A549 (cell line): Measurements from ENCODE around the gene CDC26. TPM values are rescaled to one million over a fixed set of nuclear protein-coding genes. Genes with fewer than 3 reads are reported as not detected.

Experiments used
- ATAC-seq, 2 experiments: fragments of 200-7000 bp in 1 of 2; fragments of >200 bp in 1 of 2; cut with Nextera tagmentation in 1 of 2; cut with Tn5 transposase in 1 of 2; 3 replicates each; pipeline versions ENCODE4 v1.8.0 to v1.9.1; 2018 to 2020; ENCODE audit warnings: mild to moderate bottlenecking in 1 of 2, moderate library complexity in 1 of 2
- CTCF ChIA-PET: fragments of 300-600 bp; sonication (Branson Sonifier 250); formaldehyde crosslinking; extraction: SDS; loops from one replicate; lab custom pipeline; 2021; ENCODE audit warnings: antibody characterized with exemption, inconsistent platforms; lab: Yijun Ruan, JAX
- POLR2A ChIA-PET: fragments of 350-600 bp; formaldehyde crosslinking; extraction: SDS; loops from one replicate; lab custom pipeline; 2021; ENCODE audit warnings: antibody characterized with exemption, inconsistent platforms; lab: Yijun Ruan, JAX
- DNase-seq, 2 experiments: peaks; one replicate each; pipeline versions ENCODE4 v3.0.0 to v3.0.0-alpha.2; 2011 to 2016; ENCODE audit warnings: low read depth in 1 of 2, low spot score in 1 of 2
- FAIRE-seq: peaks from 2 replicates; lab custom pipeline; 2011; peaks lifted over from hg19 to GRCh38; lab: Jason Lieb, UNC
- H3K27ac ChIP-seq, 2 experiments: fragments of >200 bp; sonication (Bioruptor Twin); formaldehyde crosslinking; 3 replicates each; pipeline ENCODE4 v1.5.1; 2016 to 2017
- H3K4me1 ChIP-seq: fragments of >200 bp; sonication (Bioruptor Twin); formaldehyde crosslinking; 3 replicates; pipeline ENCODE4 v1.6.1; 2016
- H3K4me2 ChIP-seq: fragments of >200 bp; sonication (Bioruptor Twin); formaldehyde crosslinking; 3 replicates; pipeline ENCODE4 v1.6.1; 2016
- H3K4me3 ChIP-seq: fragments of >200 bp; sonication (Bioruptor Twin); formaldehyde crosslinking; 3 replicates; pipeline ENCODE4 v1.5.1; 2016
- H3K9me3 ChIP-seq: fragments of >200 bp; sonication (Bioruptor Twin); formaldehyde crosslinking; 3 replicates; pipeline ENCODE4 v1.6.1; 2016
- CBX8 ChIP-seq: fragments of 200-600 bp; sonication (generic); IDR thresholded peaks from 2 replicates; pipeline ENCODE4 v1.6.1; 2016
- CHD4 ChIP-seq: fragments of 200-600 bp; sonication (generic); IDR thresholded peaks from 2 replicates; pipeline ENCODE4 v1.6.1; 2016; ENCODE audit warnings: antibody characterized with exemption, mild to moderate bottlenecking, borderline replicate concordance
- E2F6 ChIP-seq: IDR thresholded peaks from 2 replicates; pipeline ENCODE4 v1.6.1; 2012; ENCODE audit warnings: low read depth, borderline replicate concordance
- FOXS1 ChIP-seq: fragments of 250-450 bp; sonication (Bioruptor Pico); IDR thresholded peaks from 2 replicates; pipeline ENCODE4 v1.5.0; 2020; ENCODE audit warnings: mild to moderate bottlenecking, moderate library complexity
- HEYL ChIP-seq: fragments of 250-450 bp; sonication (Bioruptor Pico); IDR thresholded peaks from 2 replicates; pipeline ENCODE4 v1.8.0; 2021; ENCODE audit warnings: mild to moderate bottlenecking, moderate library complexity
- HMGXB4 ChIP-seq: fragments of 250-450 bp; sonication (Bioruptor Pico); IDR thresholded peaks from 2 replicates; pipeline ENCODE4 v1.5.0; 2021; ENCODE audit warnings: mild to moderate bottlenecking, moderate library complexity, borderline replicate concordance
- KDM1A ChIP-seq: fragments of 200-600 bp; sonication (generic); IDR thresholded peaks from 2 replicates; pipeline ENCODE4 v1.6.1; 2016; ENCODE audit warnings: low read depth, mild to moderate bottlenecking
- KDM5A ChIP-seq: fragments of 200-600 bp; sonication (generic); IDR thresholded peaks from 2 replicates; pipeline ENCODE4 v1.6.1; 2016; ENCODE audit warnings: antibody characterized with exemption, mild to moderate bottlenecking
- MAFK ChIP-seq: fragments of 450-650 bp; IDR thresholded peaks from 2 replicates; pipeline ENCODE4 v1.6.1; 2014; ENCODE audit not compliant: partially characterized antibody
- MAX ChIP-seq: IDR thresholded peaks from 2 replicates; pipeline ENCODE4 v1.6.1; 2012
- MAZ ChIP-seq: fragments of 150-350 bp; IDR thresholded peaks from 2 replicates; pipeline ENCODE4 v1.6.1; 2014; ENCODE audit warnings: antibody characterized with exemption, low read depth, low read length, borderline replicate concordance
- MYC ChIP-seq: IDR thresholded peaks from 2 replicates; pipeline ENCODE4 v1.6.1; 2012; ENCODE audit warnings: mild to moderate bottlenecking, inconsistent platforms, low read length, improper control_type of control experiment, borderline replicate concordance
- NPAS2 ChIP-seq: fragments of 250-450 bp; sonication (Bioruptor Pico); IDR thresholded peaks from 2 replicates; pipeline ENCODE4 v1.8.0; 2022; ENCODE audit warnings: mild to moderate bottlenecking, moderate library complexity, borderline replicate concordance
- NR3C1 ChIP-seq: fragments of >200 bp; sonication (Bioruptor Twin); formaldehyde crosslinking; IDR thresholded peaks from 3 replicates; pipeline ENCODE4 v1.6.1; 2017
- PBX3 ChIP-seq: IDR thresholded peaks from 2 replicates; pipeline ENCODE4 v1.6.1; 2012
- PHF8 ChIP-seq: fragments of 200-600 bp; sonication (generic); IDR thresholded peaks from 2 replicates; pipeline ENCODE4 v1.6.1; 2016; ENCODE audit warnings: low read depth, mild to moderate bottlenecking, antibody characterized with exemption, moderate library complexity, borderline replicate concordance
- RARB ChIP-seq: fragments of 250-450 bp; sonication (Bioruptor Pico); IDR thresholded peaks from 2 replicates; pipeline ENCODE4 v1.8.0; 2021; ENCODE audit warnings: mild to moderate bottlenecking, moderate library complexity
- RCOR1 ChIP-seq: fragments of 150-350 bp; IDR thresholded peaks from 2 replicates; pipeline ENCODE4 v1.6.1; 2014; ENCODE audit warnings: antibody characterized with exemption, low read length, low read depth
- RNF2 ChIP-seq: fragments of 200-600 bp; sonication (generic); IDR thresholded peaks from 2 replicates; pipeline ENCODE4 v1.6.1; 2016; ENCODE audit warnings: low read depth, mild to moderate bottlenecking, antibody characterized with exemption, moderate library complexity, borderline replicate concordance
- SMC3 ChIP-seq: fragments of >200 bp; sonication (Bioruptor Twin); formaldehyde crosslinking; IDR thresholded peaks from 3 replicates; pipeline ENCODE4 v1.6.1; 2018; ENCODE audit warnings: inconsistent platforms
- SREBF2 ChIP-seq: fragments of 450-650 bp; IDR thresholded peaks from 2 replicates; pipeline ENCODE4 v1.6.1; 2014; ENCODE audit warnings: mild to moderate bottlenecking, moderate library complexity
- TFCP2L1 ChIP-seq: fragments of 250-450 bp; sonication (Bioruptor Pico); IDR thresholded peaks from 2 replicates; pipeline ENCODE4 v1.5.0; 2021; ENCODE audit warnings: mild to moderate bottlenecking
- ZC3H11A ChIP-seq: fragments of 450-650 bp; IDR thresholded peaks from 2 replicates; pipeline ENCODE4 v1.6.1; 2014; ENCODE audit warnings: antibody characterized with exemption, mild to moderate bottlenecking
- ZFP36 ChIP-seq: fragments of 450-650 bp; IDR thresholded peaks from 2 replicates; pipeline ENCODE4 v1.6.1; 2014; ENCODE audit warnings: borderline replicate concordance; ENCODE audit not compliant: partially characterized antibody
- ZNF302 ChIP-seq: fragments of 250-450 bp; sonication (Bioruptor Pico); IDR thresholded peaks from 2 replicates; pipeline ENCODE4 v1.9.0; 2021; ENCODE audit warnings: inconsistent platforms, mild to moderate bottlenecking, moderate library complexity
- ZSCAN20 ChIP-seq: fragments of 250-450 bp; sonication (Bioruptor Pico); IDR thresholded peaks from 2 replicates; pipeline ENCODE4 v1.8.0; 2022; ENCODE audit warnings: mild to moderate bottlenecking, moderate library complexity
- WGBS: methylation state at CpG from one replicate; pipeline ENCODE4 v1.1.6; 2017; ENCODE audit errors: missing lambda C conversion rate; 5-methylcytosine and 5-hydroxymethylcytosine counted together
- polyA plus RNA-seq, 4 experiments: library from polyadenylated mRNA; depleted of rRNA in 3 of 4; stranded (reverse); fragments of >200 nt; fragmentation: RNase III in 1 of 4; extraction: RNeasy Plus Mini Kit Qiagen cat#74134 plus additional on column Dnase treatment in 1 of 4; gene quantifications; 2 replicates in 3 of 4; 3 replicates in 1 of 4; pipeline ENCODE4 v1.2.3, GENCODE V29; 2011 to 2017
- TF ChIP-seq, protein P1 (sequence below): fragments of >200 bp; sonication (Bioruptor Twin); formaldehyde crosslinking; IDR thresholded peaks from 3 replicates; pipeline ENCODE4 v1.5.1; 2016
- TF ChIP-seq, protein P2 (sequence below): fragments of 150-350 bp; IDR thresholded peaks from 2 replicates; pipeline ENCODE4 v1.6.1; 2014; ENCODE audit warnings: low read depth, mild to moderate bottlenecking, low read length

Gene CDC26
- polyA plus RNA-seq, 2 of the 4 experiments (the other 2 are of a cell fraction), result 69.0 to 80.7 TPM

DNA sequence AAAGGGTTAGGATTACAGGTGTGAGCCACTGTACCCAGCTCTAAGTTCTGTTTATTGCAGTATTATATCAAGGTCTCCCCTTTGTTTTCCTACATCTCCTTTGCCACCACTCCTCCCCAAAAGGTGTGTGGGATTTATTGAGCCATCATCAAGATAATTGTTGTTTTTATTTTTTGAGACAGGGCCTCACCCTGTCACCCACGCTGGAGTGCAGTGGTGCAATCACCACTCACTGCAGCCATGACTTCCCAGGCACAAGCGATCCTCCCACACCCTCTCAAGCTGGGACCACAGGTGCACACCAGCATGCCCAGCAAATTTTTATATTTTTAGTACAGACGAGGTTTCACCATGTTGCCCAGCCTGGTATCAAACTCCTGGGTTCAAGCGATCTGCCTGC is 29.5 kb downstream of the CDC26 start:
- TF ChIP-seq ZNF302 (CRISPR knock-in tag) (no peak), RNF2 (no peak), ZSCAN20 (CRISPR knock-in tag) (no peak), TFCP2L1 (CRISPR knock-in tag) (no peak), RCOR1 (no peak), ZC3H11A (no peak), MAZ (no peak), MAX (no peak), NR3C1 (no peak), FOXS1 (CRISPR knock-in tag) (no peak), HEYL (CRISPR knock-in tag) (no peak), PHF8 (no peak)
- TF ChIP-seq, all 56 proteins: peak for 0
- ATAC-seq (no peak), FAIRE-seq (no peak), DNase-seq (no peak)
- ChIA-PET CTCF (no interaction called here), POLR2A (no interaction called here)
- H3K9me3 ChIP-seq, result 0 out of 3 replicates have a peak, but pooled peaks cover 3% of the 10 kb centered on the region
- WGBS, result 94% methylated on average over 4 of the region's 4 CpGs
- H3K4me3 ChIP-seq, result no peak overlapping the region
- H3K4me2 ChIP-seq, result no peak overlapping the region
- no peaks in the 10 kb centered on the region for H3K4me1 ChIP-seq
- H3K27ac ChIP-seq, result no peak overlapping the region

GRCh38 chr9:113244556-113244955 is 30.8 kb downstream of the CDC26 start:
- Histone ChIP-seq H3K4me2 (no peak overlapping the region), H3K4me3 (no peak overlapping the region), H3K27ac (no peak overlapping the region), H3K9me3 (no peaks in the 10 kb centered on the region), H3K4me1 (no peaks in the 10 kb centered on the region)
- TF ChIP-seq CHD4 (no peak), MAFK (no peak), PHF8 (no peak), SREBF2 (no peak), KDM5A (no peak), MYC (no peak), KDM1A (no peak), PBX3 (no peak), MAX (no peak), CBX8 (no peak), ZSCAN20 (CRISPR knock-in tag) (no peak), NPAS2 (no peak), E2F6 (no peak), ZFP36 (no peak), HMGXB4 (CRISPR knock-in tag) (no peak), RARB (CRISPR knock-in tag) (no peak), SMC3 (no peak)
- TF ChIP-seq, protein P1, sequence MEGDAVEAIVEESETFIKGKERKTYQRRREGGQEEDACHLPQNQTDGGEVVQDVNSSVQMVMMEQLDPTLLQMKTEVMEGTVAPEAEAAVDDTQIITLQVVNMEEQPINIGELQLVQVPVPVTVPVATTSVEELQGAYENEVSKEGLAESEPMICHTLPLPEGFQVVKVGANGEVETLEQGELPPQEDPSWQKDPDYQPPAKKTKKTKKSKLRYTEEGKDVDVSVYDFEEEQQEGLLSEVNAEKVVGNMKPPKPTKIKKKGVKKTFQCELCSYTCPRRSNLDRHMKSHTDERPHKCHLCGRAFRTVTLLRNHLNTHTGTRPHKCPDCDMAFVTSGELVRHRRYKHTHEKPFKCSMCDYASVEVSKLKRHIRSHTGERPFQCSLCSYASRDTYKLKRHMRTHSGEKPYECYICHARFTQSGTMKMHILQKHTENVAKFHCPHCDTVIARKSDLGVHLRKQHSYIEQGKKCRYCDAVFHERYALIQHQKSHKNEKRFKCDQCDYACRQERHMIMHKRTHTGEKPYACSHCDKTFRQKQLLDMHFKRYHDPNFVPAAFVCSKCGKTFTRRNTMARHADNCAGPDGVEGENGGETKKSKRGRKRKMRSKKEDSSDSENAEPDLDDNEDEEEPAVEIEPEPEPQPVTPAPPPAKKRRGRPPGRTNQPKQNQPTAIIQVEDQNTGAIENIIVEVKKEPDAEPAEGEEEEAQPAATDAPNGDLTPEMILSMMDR, result no peak
- TF ChIP-seq, protein P2, sequence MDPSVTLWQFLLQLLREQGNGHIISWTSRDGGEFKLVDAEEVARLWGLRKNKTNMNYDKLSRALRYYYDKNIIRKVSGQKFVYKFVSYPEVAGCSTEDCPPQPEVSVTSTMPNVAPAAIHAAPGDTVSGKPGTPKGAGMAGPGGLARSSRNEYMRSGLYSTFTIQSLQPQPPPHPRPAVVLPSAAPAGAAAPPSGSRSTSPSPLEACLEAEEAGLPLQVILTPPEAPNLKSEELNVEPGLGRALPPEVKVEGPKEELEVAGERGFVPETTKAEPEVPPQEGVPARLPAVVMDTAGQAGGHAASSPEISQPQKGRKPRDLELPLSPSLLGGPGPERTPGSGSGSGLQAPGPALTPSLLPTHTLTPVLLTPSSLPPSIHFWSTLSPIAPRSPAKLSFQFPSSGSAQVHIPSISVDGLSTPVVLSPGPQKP, result no peak
- ATAC-seq (no peak), DNase-seq (no peak), FAIRE-seq (no peak)
- CTCF ChIA-PET, result no interaction called here
- POLR2A ChIA-PET, result no interaction called here
- 91% methylated on average over 2 of the region's 2 CpGs for WGBS
